ENCODE measurements around the gene MAMDC4.

The MAMDC4 gene

GRCh38 chr9:136898483-136899100 lies 46.4 kb downstream of the MAMDC4 start:
- TF ChIP-seq CTCF (conservative IDR thresholded peaks at IDR 0.05): no peak
- no peak for TF ChIP-seq ZFX (IDR thresholded peaks at IDR 0.05)
- no peak overlapping the region for H3K27ac ChIP-seq

GRCh38 chr9:136899196-136899595 lies 47.0 kb downstream of the MAMDC4 start:
- H3K27ac ChIP-seq: no peak overlapping the region
- TF ChIP-seq ZFX (IDR thresholded peaks at IDR 0.05): no peak
- no peak for TF ChIP-seq CTCF (conservative IDR thresholded peaks at IDR 0.05)

GRCh38 chr9:136900556-136900955 lies 48.4 kb downstream of the MAMDC4 start:
- TF ChIP-seq ZFX (IDR thresholded peaks at IDR 0.05) (no peak), CTCF (conservative IDR thresholded peaks at IDR 0.05) (no peak)
- H3K27ac ChIP-seq: no peak overlapping the region

GRCh38 chr9:136900988-136901515 lies 48.9 kb downstream of the MAMDC4 start:
- TF ChIP-seq CTCF (conservative IDR thresholded peaks at IDR 0.05): no peak
- TF ChIP-seq ZFX (IDR thresholded peaks at IDR 0.05): no peak
- H3K27ac ChIP-seq: no peak overlapping the region; the same call in 1 of the 2 replicates

- H3K27ac ChIP-seq: peak overlapping the region; percentile 35
Measured at GRCh38 chr9:136901516-136902258, 49.5 kb downstream of the MAMDC4 start.

GRCh38 chr9:136902259-136902821 lies 50.2 kb downstream of the MAMDC4 start:
- H3K27ac ChIP-seq: peak overlapping the region; percentile 35
- TF ChIP-seq CTCF (conservative IDR thresholded peaks at IDR 0.05): no peak
- TF ChIP-seq ZFX (IDR thresholded peaks at IDR 0.05): no peak

More at GRCh38 chr9:136901516-136902258, 49.5 kb downstream of the MAMDC4 start:
- TF ChIP-seq ZFX (IDR thresholded peaks at IDR 0.05) (no peak), CTCF (conservative IDR thresholded peaks at IDR 0.05) (no peak)

- TF ChIP-seq CTCF (conservative IDR thresholded peaks at IDR 0.05) (no peak), ZFX (IDR thresholded peaks at IDR 0.05) (no peak)
- no peak overlapping the region for H3K27ac ChIP-seq
Measured at GRCh38 chr9:136903041-136903554, 51.0 kb downstream of the MAMDC4 start.
